Measurements from ENCODE around the gene PPP4R4. TPM values are rescaled to one million over a fixed set of nuclear protein-coding genes. Genes with fewer than 3 reads are reported as not detected.

The PPP4R4 gene
- total RNA-seq, 4 donors from 2014 or later = 0.13 TPM; not detected in 3

DNA sequence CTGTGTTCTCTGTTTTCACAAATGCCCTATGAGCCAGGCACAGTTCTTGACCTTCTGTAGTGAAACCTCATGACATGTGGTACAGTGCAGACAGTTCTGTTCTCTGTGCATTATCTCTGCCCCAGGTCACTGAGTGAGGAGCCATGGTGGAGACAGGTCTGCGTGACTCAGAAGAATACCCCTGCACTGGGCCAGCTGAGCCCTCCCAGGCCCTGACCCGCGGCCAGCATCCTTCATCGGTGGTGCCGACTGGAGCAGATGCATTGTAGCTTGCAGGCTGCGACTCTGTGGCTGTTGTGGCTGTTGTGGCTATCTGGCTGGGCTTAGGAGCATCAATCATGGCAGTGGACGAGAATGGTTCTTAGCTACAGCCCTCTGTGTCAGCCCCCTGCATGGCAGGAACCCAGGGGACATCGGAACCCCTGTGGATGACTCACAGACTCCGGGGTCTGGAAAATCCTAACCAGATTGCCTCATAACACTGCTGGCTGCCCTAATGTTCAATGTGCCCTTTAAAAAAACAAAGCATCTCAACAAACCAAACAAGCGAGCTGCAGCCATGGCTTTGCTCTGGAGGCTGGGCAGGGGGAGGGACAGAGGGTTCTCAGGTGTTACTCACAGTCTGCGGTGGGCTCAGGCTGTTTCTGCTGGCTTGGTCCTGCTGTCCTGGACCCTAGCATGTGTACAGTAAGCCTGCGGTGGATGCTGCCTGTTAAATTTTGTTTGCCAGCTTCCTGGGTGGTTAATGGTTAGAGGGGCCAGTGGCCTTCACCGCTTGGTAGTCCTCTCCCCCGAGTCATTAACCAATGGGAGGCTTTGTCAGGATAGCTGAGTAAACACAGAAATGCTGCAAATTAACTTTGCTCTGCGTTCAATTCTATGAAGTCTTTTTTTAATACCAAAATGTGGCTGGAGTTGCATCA lies 148.8 kb downstream of the PPP4R4 start, which contains the start of gene SERPINA6:
Gene SERPINA6, minus strand, starts transcription at position 689 of the 923 bp plus-strand sequence. CDS start 8,688 bp downstream, outside the sequence.
- DNase-seq (no peak), ATAC-seq (no peak)
- H3K9me3 ChIP-seq = no peaks in the 10 kb centered on the region
- no peaks in the 10 kb centered on the region for H3K4me1 ChIP-seq
- no peaks in the 10 kb centered on the region for H3K36me3 ChIP-seq
- H3K27ac ChIP-seq = no peak within 1 kb of the TSS
- in situ Hi-C loops (cut with MboI; ENCODE audit: low sequenced_read_pairs in 4 of 4) = no loop called here
- H3K27me3 ChIP-seq = peaks cover 0 to 2% (median 0%) of the 10 kb centered on the region in 3 donors
- H3K4me3 ChIP-seq = no peak within 1 kb of the TSS
- intact Hi-C loops (cut with DNase I; ENCODE audit: low total_unique reads) = no loop called here
- TF ChIP-seq, protein P1, sequence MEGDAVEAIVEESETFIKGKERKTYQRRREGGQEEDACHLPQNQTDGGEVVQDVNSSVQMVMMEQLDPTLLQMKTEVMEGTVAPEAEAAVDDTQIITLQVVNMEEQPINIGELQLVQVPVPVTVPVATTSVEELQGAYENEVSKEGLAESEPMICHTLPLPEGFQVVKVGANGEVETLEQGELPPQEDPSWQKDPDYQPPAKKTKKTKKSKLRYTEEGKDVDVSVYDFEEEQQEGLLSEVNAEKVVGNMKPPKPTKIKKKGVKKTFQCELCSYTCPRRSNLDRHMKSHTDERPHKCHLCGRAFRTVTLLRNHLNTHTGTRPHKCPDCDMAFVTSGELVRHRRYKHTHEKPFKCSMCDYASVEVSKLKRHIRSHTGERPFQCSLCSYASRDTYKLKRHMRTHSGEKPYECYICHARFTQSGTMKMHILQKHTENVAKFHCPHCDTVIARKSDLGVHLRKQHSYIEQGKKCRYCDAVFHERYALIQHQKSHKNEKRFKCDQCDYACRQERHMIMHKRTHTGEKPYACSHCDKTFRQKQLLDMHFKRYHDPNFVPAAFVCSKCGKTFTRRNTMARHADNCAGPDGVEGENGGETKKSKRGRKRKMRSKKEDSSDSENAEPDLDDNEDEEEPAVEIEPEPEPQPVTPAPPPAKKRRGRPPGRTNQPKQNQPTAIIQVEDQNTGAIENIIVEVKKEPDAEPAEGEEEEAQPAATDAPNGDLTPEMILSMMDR (IDR thresholded peaks at IDR 0.05 in 4 of 5, conservative IDR thresholded peaks at IDR 0.05 in 1 of 5) = no peak
- TF ChIP-seq POLR2A (IDR thresholded peaks at IDR 0.05) = no peak

GRCh38 chr14:94328196-94328595 lies 154.1 kb downstream of the PPP4R4 start:
- intact Hi-C loops (cut with DNase I; ENCODE audit: low total_unique reads) (no loop called here), in situ Hi-C loops (cut with MboI; ENCODE audit: low sequenced_read_pairs in 4 of 4) (no loop called here)
- Histone ChIP-seq H3K9me3 (no peaks in the 10 kb centered on the region), H3K4me1 (no peaks in the 10 kb centered on the region), H3K36me3 (no peaks in the 10 kb centered on the region), H3K4me3 (no peak overlapping the region), H3K27ac (no peak overlapping the region), H3K27me3 (peaks cover 0 to 2% (median 0%) of the 10 kb centered on the region in 3 donors)
- TF ChIP-seq POLR2A (IDR thresholded peaks at IDR 0.05) = no peak
- TF ChIP-seq, protein P1 (IDR thresholded peaks at IDR 0.05 in 4 of 5, conservative IDR thresholded peaks at IDR 0.05 in 1 of 5) = no peak
- ATAC-seq = no peak
- DNase-seq = no peak

Other genes starting within 250 kb of the PPP4R4 start
- gene FAM181A, start 247.0 kb upstream of the PPP4R4 start, total RNA-seq = not detected
- 100 to 1,000 TPM; 335 to 819 (median 539) TPM for gene ASB2, start 197.8 kb upstream of the PPP4R4 start, total RNA-seq
- gene CCDC197, start 177.0 kb upstream of the PPP4R4 start, total RNA-seq = under 1 TPM in 2 of 4 donors, not detected in 2; 0.56 to 0.61 TPM
- under 1 TPM in 1 of 4 donors, not detected in 3; 0.11 TPM for gene OTUB2, start 148.0 kb upstream of the PPP4R4 start, total RNA-seq
- 100 to 1,000 TPM; 106 to 200 (median 128) TPM for gene DDX24, start 93.1 kb upstream of the PPP4R4 start, total RNA-seq
- gene IFI27L1, start 93.0 kb upstream of the PPP4R4 start, total RNA-seq = 10 to 100 TPM in 1 of 4 donors, 1 to 10 TPM in 3; 7.1 to 10.3 (median 8.3) TPM
- 100 to 1,000 TPM in 3 of 4 donors, 10 to 100 TPM in 1; 65.6 to 179 (median 123) TPM for gene IFI27, start 63.6 kb upstream of the PPP4R4 start, total RNA-seq
- gene IFI27L2, start 44.7 kb upstream of the PPP4R4 start, total RNA-seq = 1 to 10 TPM; 1.1 to 9.1 (median 3.3) TPM
- under 1 TPM in 2 of 4 donors, not detected in 2; 0.23 to 0.42 TPM for gene SERPINA10, start 118.9 kb downstream of the PPP4R4 start, total RNA-seq
- gene SERPINA6, start 149.0 kb downstream of the PPP4R4 start, total RNA-seq = under 1 TPM in 2 of 4 donors, not detected in 2; 0.26 to 0.69 TPM
- not detected for gene SERPINA2, start 192.4 kb downstream of the PPP4R4 start, total RNA-seq
- gene SERPINA1, start 214.3 kb downstream of the PPP4R4 start, total RNA-seq = 100 to 1,000 TPM in 1 of 4 donors, 10 to 100 TPM in 1, 1 to 10 TPM in 1, under 1 TPM in 1; 0.56 to 135 (median 29.2) TPM